Peyer's patch (tissue), 4 donors: Measurements from ENCODE around the gene ZNF160. TPM values are rescaled to one million over a fixed set of nuclear protein-coding genes. Genes with fewer than 3 reads are reported as not detected.
A peak's percentile ranks its signal among the peaks of the same experiment; 100 is the strongest.

Source experiments
- DNase-seq, 3 donors: peaks; one replicate each; pipeline ENCODE4 v3.0.0-alpha.2; 2017 to 2019
- H3K27ac ChIP-seq, 4 donors: fragments of 200-600 bp; sonication (generic); one replicate each; pipeline ENCODE4 v1.5.1; 2016 to 2019
- H3K27me3 ChIP-seq, 2 donors: fragments of 200-600 bp; sonication (generic); one replicate each; pipeline ENCODE4 v1.5.1; 2019
- H3K36me3 ChIP-seq, 3 donors: fragments of 200-600 bp; sonication (generic); one replicate each; pipeline ENCODE4 v1.5.1; 2016 to 2019
- H3K4me1 ChIP-seq, 4 donors: fragments of 200-600 bp; sonication (generic); one replicate each; pipeline ENCODE4 v1.5.1; 2016 to 2019
- H3K4me3 ChIP-seq, 4 donors: fragments of 200-600 bp; sonication (generic); 1 replicate in 3 of 4; 2 replicates in 1 of 4; pipeline ENCODE4 v1.5.1; 2016 to 2019; ENCODE audit warnings: mild to moderate bottlenecking in 1 of 4
- H3K9me3 ChIP-seq, 4 donors: fragments of 200-600 bp; sonication (generic); one replicate each; pipeline ENCODE4 v1.5.1; 2016 to 2019; ENCODE audit warnings: mild to moderate bottlenecking in 1 of 4
- POLR2A ChIP-seq, 2 donors: fragments of 450-650 bp; IDR thresholded peaks; one replicate each; pipeline ENCODE4 v1.5.1; 2017; ENCODE audit warnings: antibody characterized with exemption in 2 of 2, mild to moderate bottlenecking in 2 of 2, moderate library complexity in 2 of 2
- total RNA-seq, 4 donors: library from RNA; depleted of rRNA; stranded (reverse); fragments of >200 nt; gene quantifications; one replicate each; pipeline ENCODE4 v1.1.0, GENCODE V29; 2016
- TF ChIP-seq, protein P1 (sequence below), 6 experiments: fragments of 450-650 bp in 4 of 6; fragments of 200-600 bp in 2 of 6; sonication (generic) in 1 of 6; IDR thresholded peaks; one replicate each; pipeline ENCODE4 v1.5.1; 2017 to 2019; ENCODE audit warnings: antibody characterized with exemption in 6 of 6, mild to moderate bottlenecking in 3 of 6, moderate library complexity in 1 of 6

ZNF160 gene
- total RNA-seq, 4 donors from 2014 or later: 37.3 to 93.2 (median 64.7) TPM

DNA sequence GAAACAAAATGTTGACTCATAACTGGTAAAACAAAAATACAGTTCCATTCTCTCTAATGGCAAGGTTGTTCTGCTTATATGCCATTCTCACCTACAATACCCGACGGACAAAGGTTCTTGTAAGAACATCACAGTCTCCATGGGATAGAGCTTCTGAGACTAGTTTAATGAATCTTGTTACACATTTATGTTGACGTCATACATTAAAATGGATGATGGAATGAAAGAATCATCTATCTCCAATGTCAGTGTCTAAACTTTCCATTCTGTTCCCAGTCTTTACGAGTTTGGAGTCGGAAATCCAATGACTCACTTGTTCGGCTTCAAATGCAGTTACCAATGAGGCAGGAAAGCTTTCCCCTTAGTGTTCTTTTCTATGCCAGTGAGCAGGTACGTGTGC is 17.7 kb downstream of the ZNF160 start:
- Histone ChIP-seq H3K4me1 (no peaks in the 10 kb centered on the region), H3K4me3 (no peak overlapping the region), H3K27me3 (no peaks in the 10 kb centered on the region), H3K36me3 (peaks cover 0 to 96% (median 0%) of the 10 kb centered on the region in 3 donors), H3K27ac (no peak overlapping the region), H3K9me3 (peaks cover 0 to 8% (median 3%) of the 10 kb centered on the region in 4 donors)
- no peak for DNase-seq
- TF ChIP-seq, protein P1, sequence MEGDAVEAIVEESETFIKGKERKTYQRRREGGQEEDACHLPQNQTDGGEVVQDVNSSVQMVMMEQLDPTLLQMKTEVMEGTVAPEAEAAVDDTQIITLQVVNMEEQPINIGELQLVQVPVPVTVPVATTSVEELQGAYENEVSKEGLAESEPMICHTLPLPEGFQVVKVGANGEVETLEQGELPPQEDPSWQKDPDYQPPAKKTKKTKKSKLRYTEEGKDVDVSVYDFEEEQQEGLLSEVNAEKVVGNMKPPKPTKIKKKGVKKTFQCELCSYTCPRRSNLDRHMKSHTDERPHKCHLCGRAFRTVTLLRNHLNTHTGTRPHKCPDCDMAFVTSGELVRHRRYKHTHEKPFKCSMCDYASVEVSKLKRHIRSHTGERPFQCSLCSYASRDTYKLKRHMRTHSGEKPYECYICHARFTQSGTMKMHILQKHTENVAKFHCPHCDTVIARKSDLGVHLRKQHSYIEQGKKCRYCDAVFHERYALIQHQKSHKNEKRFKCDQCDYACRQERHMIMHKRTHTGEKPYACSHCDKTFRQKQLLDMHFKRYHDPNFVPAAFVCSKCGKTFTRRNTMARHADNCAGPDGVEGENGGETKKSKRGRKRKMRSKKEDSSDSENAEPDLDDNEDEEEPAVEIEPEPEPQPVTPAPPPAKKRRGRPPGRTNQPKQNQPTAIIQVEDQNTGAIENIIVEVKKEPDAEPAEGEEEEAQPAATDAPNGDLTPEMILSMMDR (IDR thresholded peaks at IDR 0.05): no peak
- TF ChIP-seq POLR2A (IDR thresholded peaks at IDR 0.05): no peak

DNA sequence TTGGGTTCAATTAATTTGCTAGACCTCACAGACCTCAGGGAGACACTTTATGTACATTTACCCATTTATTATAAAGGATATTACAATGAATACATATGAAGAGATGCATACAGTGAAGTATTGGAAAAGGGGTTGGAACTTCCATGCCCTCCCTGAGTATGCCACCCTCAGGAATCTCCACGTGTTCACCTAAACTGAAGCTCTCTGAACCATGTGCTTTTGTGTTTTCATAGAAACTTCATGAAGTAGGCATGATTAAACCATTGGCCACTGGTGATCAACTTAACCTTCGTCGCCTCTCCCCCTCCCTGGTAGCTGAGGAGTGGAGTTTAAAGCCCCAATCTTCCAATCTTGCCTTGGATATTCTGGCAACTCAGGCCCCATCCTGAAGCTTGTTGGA is 20.3 kb downstream of the ZNF160 start:
- TF ChIP-seq, protein P1 (IDR thresholded peaks at IDR 0.05): no peak

DNA sequence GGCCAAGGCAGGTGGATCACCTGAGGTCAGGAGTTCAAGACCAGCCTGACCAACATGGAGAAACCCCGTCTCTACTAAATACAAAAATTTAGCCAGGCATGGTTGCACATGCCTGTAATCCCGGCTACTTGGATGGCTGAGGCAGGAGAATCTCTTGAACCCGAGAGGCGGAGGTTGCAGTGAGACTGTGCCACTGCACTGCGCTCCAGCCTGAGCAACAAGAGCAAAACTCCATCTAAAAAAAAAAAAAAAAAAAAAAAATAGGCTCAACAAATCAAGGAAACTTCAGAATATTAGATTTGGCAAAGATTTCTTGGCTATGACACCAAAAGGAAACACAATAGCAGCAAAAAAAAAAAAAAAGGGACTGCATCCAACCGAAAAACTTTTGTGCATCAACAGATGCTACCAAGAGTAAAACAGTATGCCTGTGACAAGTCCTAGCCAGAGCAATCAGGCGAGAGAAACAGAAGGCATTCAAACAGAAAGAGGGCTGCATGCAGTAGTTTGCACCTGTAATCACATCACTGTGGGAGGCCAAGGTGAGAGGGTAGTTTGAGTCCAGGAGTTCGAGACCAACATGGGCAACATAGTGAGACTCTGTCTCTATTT is 23.8 kb downstream of the ZNF160 start:
- peaks cover 0 to 92% (median 0%) of the 10 kb centered on the region in 3 donors for H3K36me3 ChIP-seq
- peaks cover 0 to 34% (median 3%) of the 10 kb centered on the region in 4 donors for H3K9me3 ChIP-seq
- no peaks in the 10 kb centered on the region for H3K27me3 ChIP-seq
- H3K27ac ChIP-seq: no peak overlapping the region
- no peaks in the 10 kb centered on the region for H3K4me1 ChIP-seq
- no peak for TF ChIP-seq POLR2A (IDR thresholded peaks at IDR 0.05)
- TF ChIP-seq, protein P1 (IDR thresholded peaks at IDR 0.05): no peak
- no peak overlapping the region for H3K4me3 ChIP-seq
- DNase-seq: no peak

More for the DNA sequence above, 20.3 kb downstream of the ZNF160 start:
- peaks cover 0 to 13% (median 3%) of the 10 kb centered on the region in 4 donors for H3K9me3 ChIP-seq
- DNase-seq: no peak
- H3K27me3 ChIP-seq: no peaks in the 10 kb centered on the region
- peaks cover 0 to 90% (median 0%) of the 10 kb centered on the region in 3 donors for H3K36me3 ChIP-seq
- no peaks in the 10 kb centered on the region for H3K4me1 ChIP-seq
- no peak overlapping the region for H3K27ac ChIP-seq
- H3K4me3 ChIP-seq: no peak overlapping the region

DNA sequence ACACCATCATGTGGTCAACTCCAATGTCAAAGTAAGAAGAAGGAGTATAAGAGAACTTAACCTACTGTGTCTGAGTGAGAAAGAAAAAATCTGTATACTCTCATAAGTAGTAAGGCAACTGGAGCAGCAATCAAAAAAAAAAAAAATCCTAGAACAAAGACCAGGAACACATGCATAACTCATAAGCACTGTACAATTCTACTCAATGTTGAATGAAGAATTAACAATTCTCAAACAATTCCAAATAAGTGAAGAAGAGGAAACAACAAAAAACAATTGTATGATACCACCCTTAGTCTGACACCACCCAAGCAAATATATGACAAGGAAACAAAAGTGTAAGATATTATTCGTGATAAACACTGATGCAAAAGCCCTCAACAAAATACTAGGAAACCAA is 24.6 kb downstream of the ZNF160 start:
- H3K9me3 ChIP-seq: peaks cover 0 to 41% (median 3%) of the 10 kb centered on the region in 4 donors
- H3K36me3 ChIP-seq: peaks cover 0 to 92% (median 4%) of the 10 kb centered on the region in 3 donors
- TF ChIP-seq POLR2A (IDR thresholded peaks at IDR 0.05): no peak
- no peak overlapping the region for H3K4me3 ChIP-seq
- H3K27me3 ChIP-seq: no peaks in the 10 kb centered on the region
- H3K4me1 ChIP-seq: no peaks in the 10 kb centered on the region
- H3K27ac ChIP-seq: no peak overlapping the region
- no peak for DNase-seq

DNA sequence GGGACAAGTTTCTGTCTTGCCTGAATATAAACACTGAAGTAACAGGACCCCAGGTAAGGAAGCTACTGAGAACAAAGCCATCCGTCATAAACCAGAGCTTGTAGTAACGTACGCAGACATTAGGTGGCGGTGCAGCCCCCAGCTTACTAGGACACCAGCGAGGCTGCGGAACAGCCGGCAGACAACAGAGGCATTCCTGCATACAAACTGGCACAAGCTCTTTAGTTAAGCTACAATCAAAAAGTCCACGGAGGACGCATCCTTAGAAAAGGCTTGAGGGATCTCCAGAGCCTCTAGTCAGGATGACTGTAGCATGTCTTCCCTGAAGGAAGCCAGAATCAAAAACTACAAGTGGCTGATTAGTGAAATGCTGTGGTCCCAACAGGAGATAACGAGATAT is 26.2 kb downstream of the ZNF160 start:
- Histone ChIP-seq H3K4me3 (no peak overlapping the region), H3K4me1 (no peaks in the 10 kb centered on the region), H3K9me3 (peaks cover 0 to 52% (median 2%) of the 10 kb centered on the region in 4 donors), H3K27me3 (no peaks in the 10 kb centered on the region), H3K27ac (no peak overlapping the region), H3K36me3 (peaks cover 0 to 92% (median 4%) of the 10 kb centered on the region in 3 donors)
- DNase-seq: no peak
- TF ChIP-seq, protein P1 (IDR thresholded peaks at IDR 0.05): peak in 3 of 6 experiments; percentile 11 to 24 (median 15)
- no peak for TF ChIP-seq POLR2A (IDR thresholded peaks at IDR 0.05)

DNA sequence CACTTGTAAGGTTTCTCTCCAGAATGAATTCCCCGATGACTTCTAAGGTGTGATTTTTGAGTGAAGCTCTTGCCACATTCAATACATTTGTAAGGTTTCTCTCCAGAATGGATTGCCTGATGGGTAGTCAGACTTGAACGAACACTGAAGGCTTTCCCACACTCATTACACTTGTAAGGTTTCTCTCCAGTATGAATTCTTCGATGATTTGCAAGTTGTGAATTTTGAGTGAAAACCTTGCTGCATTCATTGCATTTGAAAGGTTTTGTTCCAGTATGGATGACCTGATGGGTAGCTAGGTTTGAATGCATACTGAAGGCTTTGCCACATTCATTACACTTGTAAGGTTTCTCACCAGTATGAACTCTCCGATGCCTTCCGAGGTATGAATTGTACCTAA is 34.4 kb downstream of the ZNF160 start:
- no peak overlapping the region for H3K4me3 ChIP-seq
- no peaks in the 10 kb centered on the region for H3K27me3 ChIP-seq
- no peak for DNase-seq
- H3K4me1 ChIP-seq: no peaks in the 10 kb centered on the region
- H3K27ac ChIP-seq: no peak overlapping the region
- peaks cover 0 to 85% (median 38%) of the 10 kb centered on the region in 4 donors for H3K9me3 ChIP-seq
- TF ChIP-seq POLR2A (IDR thresholded peaks at IDR 0.05): no peak
- TF ChIP-seq, protein P1 (IDR thresholded peaks at IDR 0.05): no peak
- H3K36me3 ChIP-seq: peaks cover 0 to 69% (median 6%) of the 10 kb centered on the region in 3 donors
